ENCODE data around the gene PLXNA1.
A peak's percentile ranks its signal among the peaks of the same experiment; 100 is the strongest.

Gene PLXNA1

DNA sequence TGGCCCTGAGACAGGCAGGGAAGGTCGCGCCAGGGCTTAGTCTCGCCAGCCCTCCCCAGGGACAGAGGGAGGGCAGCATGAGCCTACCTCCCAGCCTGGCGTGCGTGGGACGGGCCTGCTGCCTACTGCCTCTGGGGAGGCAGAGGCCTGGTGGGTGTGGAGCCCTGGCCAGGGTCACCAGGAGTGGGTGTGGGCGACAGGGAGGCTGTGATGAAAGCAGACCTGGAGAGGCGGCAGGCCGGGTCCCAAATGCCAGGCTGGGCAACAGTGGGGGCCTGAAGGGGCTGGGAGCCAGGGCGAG is 33.1 kb downstream of the PLXNA1 start:
- Histone ChIP-seq H3K27ac (ENCODE audit: extremely low read depth, low read depth, low read length) (no peak overlapping the region), H3K9me3 (ENCODE audit: control insufficient read depth, insufficient read depth, low read depth, low read length) (no peaks in the 10 kb centered on the region), H3K4me1 (ENCODE audit: control insufficient read depth, insufficient read depth, low read length) (no peaks in the 10 kb centered on the region), H3K4me3 (ENCODE audit: low read depth, low read length) (no peak overlapping the region), H3K36me3 (ENCODE audit: control insufficient read depth in 2 of 2, insufficient read depth in 1 of 2, low read length in 2 of 2) (peaks cover 0 to 89% of the 10 kb centered on the region in 2 experiments; a peak in 1 of 3 replicates)
- CTCF ChIA-PET = no interaction called here
- POLR2A ChIA-PET = no interaction called here
- TF ChIP-seq ZFHX2 (tag by site-specific recombination; conservative IDR thresholded peaks at IDR 0.05) (peak; percentile 93), EGR2 (tag by site-specific recombination; IDR thresholded peaks at IDR 0.05; ENCODE audit: low read depth) (peak; percentile 89), ZNF791 (tag by site-specific recombination; IDR thresholded peaks at IDR 0.05) (no peak), ZXDB (tag by site-specific recombination; IDR thresholded peaks at IDR 0.05) (no peak), ZNF658 (tag by site-specific recombination; IDR thresholded peaks at IDR 0.05) (no peak)

DNA sequence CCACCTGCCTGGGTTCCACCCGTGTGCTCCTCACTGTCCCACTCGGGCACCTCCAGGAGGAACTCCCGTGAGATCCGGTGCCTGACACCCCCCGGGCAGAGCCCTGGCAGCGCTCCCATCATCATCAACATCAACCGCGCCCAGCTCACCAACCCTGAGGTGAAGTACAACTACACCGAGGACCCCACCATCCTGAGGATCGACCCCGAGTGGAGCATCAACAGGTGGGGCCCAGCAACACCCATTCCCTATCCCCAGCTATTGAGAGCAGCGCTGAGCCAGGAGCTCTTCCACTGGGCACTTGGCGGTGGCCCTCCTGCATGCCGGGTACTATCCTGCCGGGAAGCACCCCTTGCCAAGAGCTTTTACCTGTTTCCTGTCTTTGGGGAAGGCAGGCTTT is 33.5 kb downstream of the PLXNA1 start:
- CTCF ChIA-PET = no interaction called here

DNA sequence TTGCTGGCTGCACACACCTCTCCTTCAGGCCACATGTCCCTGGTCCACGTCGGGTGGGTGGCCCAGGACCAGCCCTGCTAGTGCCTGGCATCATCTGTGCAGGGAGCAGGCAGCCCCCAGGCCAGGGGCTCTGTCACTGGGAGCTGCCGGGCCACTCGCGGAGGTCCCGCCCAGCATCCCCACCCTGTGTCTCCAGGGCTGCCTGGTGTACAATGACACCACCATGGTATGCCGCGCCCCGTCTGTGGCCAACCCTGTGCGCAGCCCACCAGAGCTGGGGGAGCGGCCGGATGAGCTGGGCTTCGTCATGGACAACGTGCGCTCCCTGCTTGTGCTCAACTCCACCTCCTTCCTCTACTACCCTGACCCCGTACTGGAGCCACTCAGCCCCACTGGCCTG is 34.3 kb downstream of the PLXNA1 start:
- peaks cover 0 to 93% of the 10 kb centered on the region in 2 experiments; a peak in 1 of 3 replicates for H3K36me3 ChIP-seq (ENCODE audit: control insufficient read depth in 2 of 2, insufficient read depth in 1 of 2, low read length in 2 of 2)
- TF ChIP-seq ZNF544 (tag by site-specific recombination; IDR thresholded peaks at IDR 0.05) (no peak), ZNF560 (tag by site-specific recombination; IDR thresholded peaks at IDR 0.05; ENCODE audit: borderline replicate concordance) (no peak), ZNF169 (tag by site-specific recombination; IDR thresholded peaks at IDR 0.05) (no peak), ZNF624 (tag by site-specific recombination; IDR thresholded peaks at IDR 0.05) (no peak), GLIS1 (tag by site-specific recombination; IDR thresholded peaks at IDR 0.05) (no peak), ZNF362 (tag by site-specific recombination; IDR thresholded peaks at IDR 0.05) (no peak), ZNF488 (tag by site-specific recombination; IDR thresholded peaks at IDR 0.05) (no peak)
- TF ChIP-seq, protein P1, sequence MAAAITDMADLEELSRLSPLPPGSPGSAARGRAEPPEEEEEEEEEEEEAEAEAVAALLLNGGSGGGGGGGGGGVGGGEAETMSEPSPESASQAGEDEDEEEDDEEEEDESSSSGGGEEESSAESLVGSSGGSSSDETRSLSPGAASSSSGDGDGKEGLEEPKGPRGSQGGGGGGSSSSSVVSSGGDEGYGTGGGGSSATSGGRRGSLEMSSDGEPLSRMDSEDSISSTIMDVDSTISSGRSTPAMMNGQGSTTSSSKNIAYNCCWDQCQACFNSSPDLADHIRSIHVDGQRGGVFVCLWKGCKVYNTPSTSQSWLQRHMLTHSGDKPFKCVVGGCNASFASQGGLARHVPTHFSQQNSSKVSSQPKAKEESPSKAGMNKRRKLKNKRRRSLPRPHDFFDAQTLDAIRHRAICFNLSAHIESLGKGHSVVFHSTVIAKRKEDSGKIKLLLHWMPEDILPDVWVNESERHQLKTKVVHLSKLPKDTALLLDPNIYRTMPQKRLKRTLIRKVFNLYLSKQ (tag by site-specific recombination; IDR thresholded peaks at IDR 0.05; ENCODE audit: borderline replicate concordance) = no peak
- TF ChIP-seq, protein P2, sequence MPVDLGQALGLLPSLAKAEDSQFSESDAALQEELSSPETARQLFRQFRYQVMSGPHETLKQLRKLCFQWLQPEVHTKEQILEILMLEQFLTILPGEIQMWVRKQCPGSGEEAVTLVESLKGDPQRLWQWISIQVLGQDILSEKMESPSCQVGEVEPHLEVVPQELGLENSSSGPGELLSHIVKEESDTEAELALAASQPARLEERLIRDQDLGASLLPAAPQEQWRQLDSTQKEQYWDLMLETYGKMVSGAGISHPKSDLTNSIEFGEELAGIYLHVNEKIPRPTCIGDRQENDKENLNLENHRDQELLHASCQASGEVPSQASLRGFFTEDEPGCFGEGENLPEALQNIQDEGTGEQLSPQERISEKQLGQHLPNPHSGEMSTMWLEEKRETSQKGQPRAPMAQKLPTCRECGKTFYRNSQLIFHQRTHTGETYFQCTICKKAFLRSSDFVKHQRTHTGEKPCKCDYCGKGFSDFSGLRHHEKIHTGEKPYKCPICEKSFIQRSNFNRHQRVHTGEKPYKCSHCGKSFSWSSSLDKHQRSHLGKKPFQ (tag by site-specific recombination; IDR thresholded peaks at IDR 0.05) = no peak
- TF ChIP-seq, protein P3, sequence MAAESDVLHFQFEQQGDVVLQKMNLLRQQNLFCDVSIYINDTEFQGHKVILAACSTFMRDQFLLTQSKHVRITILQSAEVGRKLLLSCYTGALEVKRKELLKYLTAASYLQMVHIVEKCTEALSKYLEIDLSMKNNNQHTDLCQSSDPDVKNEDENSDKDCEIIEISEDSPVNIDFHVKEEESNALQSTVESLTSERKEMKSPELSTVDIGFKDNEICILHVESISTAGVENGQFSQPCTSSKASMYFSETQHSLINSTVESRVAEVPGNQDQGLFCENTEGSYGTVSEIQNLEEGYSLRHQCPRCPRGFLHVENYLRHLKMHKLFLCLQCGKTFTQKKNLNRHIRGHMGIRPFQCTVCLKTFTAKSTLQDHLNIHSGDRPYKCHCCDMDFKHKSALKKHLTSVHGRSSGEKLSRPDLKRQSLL (tag by site-specific recombination; IDR thresholded peaks at IDR 0.05) = no peak
- POLR2A ChIA-PET = no interaction called here

More for the DNA sequence above, 33.5 kb downstream of the PLXNA1 start:
- peaks cover 0 to 93% of the 10 kb centered on the region in 2 experiments; a peak in 1 of 3 replicates for H3K36me3 ChIP-seq (ENCODE audit: control insufficient read depth in 2 of 2, insufficient read depth in 1 of 2, low read length in 2 of 2)
- no peak overlapping the region for H3K27ac ChIP-seq (ENCODE audit: extremely low read depth, low read depth, low read length)
- H3K9me3 ChIP-seq (ENCODE audit: control insufficient read depth, insufficient read depth, low read depth, low read length) = no peaks in the 10 kb centered on the region
- H3K4me1 ChIP-seq (ENCODE audit: control insufficient read depth, insufficient read depth, low read length) = no peaks in the 10 kb centered on the region
- TF ChIP-seq SCRT1 (tag by site-specific recombination; IDR thresholded peaks at IDR 0.05; ENCODE audit: borderline replicate concordance) (peak; percentile 52), ZBTB1 (tag by site-specific recombination; IDR thresholded peaks at IDR 0.05) (no peak), SCRT2 (tag by site-specific recombination; IDR thresholded peaks at IDR 0.05) (peak; percentile 86), OSR2 (tag by site-specific recombination; IDR thresholded peaks at IDR 0.05) (no peak)
- POLR2A ChIA-PET = no interaction called here
- no peak overlapping the region for H3K4me3 ChIP-seq (ENCODE audit: low read depth, low read length)

More for the DNA sequence above, 34.3 kb downstream of the PLXNA1 start:
- Histone ChIP-seq H3K27ac (ENCODE audit: extremely low read depth, low read depth, low read length) (no peak overlapping the region), H3K4me1 (ENCODE audit: control insufficient read depth, insufficient read depth, low read length) (no peaks in the 10 kb centered on the region), H3K9me3 (ENCODE audit: control insufficient read depth, insufficient read depth, low read depth, low read length) (no peaks in the 10 kb centered on the region), H3K4me3 (ENCODE audit: low read depth, low read length) (no peak overlapping the region)
- CTCF ChIA-PET = no interaction called here

Data from HEK293 (cell line).